NCI-H2029 (cell line): ENCODE measurements around the gene FRY.

Source experiments
- DNase-seq: peaks from one replicate; lab custom pipeline; 2025; lab: John Stamatoyannopoulos, UW

Gene FRY

DNA sequence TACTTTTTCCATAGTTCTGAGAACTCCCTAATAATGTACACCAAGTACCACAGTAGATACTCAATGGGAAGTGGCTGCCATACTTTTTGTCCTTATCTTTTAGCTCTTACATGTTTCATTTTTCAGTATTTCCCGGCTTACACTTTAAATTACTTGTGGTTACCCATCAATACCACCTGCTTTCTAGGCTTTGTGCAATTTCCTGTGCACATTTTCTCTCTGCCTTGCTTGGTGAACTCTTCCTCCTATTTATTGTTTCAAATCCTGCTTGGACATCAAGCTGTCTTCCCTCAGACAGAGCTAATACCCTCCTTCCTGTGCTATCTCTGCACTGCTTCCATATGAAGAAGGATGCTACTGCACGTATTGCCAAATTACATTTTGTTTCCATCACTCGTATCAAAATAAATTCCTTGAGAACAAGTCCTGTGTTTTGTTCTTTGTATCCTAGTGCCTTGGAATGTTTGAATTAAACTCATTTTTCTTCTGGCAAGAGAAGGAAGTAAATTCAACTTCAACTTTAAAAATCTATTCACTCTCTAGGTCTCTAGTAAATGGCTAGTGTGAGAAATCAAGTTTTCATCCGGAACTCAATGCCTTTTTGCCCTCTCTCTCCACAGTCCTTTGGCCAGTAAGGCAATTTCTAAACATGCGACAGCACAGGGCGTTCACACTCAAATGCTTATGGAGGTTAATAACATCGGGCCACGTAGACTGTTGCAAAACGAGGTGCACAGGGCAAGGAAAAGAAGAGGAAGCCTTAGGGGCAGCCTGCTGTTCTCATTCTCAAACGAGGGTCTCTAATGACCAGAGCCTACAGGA, 277.9 kb downstream of the FRY start:
- DNase-seq, result no peak

DNA sequence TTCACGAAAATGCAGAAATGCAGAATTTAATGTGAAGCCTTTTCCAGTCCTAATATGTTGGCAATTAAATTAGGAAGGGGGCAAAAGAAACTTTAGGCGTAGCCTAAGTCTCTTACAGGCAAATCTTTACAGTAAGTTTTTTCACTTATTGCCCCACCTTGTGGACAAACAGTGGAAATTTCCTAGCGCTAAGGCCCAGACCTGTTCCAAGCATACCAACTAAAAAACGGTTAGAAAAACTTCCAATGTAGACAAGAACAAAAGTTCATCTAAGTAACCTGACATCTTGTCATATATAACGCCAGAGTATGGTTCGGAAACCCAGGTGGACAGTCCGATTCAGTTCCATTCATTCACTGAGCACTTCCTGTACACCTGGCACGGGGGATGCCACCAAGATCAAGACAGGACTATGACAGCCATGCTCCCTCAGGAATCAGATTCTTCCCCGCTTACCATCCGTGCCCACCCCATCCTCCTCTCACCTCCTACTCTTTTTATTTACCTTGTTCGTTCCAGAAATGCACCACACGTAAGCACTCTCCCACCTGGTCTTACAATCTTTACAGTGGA, 278.6 kb downstream of the FRY start:
- no peak for DNase-seq

DNA sequence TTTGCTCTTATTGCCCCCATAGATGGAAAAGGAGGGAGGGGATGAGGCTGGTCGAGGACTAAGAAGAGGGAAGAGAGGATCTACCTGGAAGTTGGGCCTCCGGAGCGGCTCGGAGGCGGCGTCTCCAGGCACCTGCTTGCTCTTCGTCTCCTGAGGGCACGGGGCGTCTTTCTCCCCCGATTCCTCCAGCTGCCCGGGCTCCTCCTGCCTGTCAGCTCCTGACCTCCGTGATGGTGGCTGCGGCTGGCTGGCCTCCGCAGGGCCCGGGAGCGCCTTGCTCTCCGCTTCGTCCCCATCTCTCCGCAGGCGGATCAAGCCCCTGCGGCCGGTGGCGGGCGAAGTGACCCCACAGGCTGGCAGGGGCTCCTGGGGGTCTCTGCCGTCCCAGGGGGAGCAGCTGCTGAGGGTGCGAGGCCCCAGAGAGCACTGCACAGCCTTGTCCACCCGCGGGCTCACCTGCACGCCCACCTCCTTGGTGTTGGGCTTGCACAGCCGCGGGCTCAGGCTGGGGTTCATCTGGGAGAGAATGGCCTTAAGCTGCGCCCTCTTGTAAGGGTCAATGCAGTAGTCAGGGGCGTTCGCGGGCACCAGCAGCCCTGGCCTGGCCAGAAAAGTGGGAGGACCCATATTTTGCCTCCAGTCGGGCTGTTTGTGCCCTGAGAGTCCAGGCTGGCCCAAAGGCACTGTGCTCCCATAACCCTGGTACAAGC, 279.8 kb downstream of the FRY start:
- DNase-seq, result no peak

DNA sequence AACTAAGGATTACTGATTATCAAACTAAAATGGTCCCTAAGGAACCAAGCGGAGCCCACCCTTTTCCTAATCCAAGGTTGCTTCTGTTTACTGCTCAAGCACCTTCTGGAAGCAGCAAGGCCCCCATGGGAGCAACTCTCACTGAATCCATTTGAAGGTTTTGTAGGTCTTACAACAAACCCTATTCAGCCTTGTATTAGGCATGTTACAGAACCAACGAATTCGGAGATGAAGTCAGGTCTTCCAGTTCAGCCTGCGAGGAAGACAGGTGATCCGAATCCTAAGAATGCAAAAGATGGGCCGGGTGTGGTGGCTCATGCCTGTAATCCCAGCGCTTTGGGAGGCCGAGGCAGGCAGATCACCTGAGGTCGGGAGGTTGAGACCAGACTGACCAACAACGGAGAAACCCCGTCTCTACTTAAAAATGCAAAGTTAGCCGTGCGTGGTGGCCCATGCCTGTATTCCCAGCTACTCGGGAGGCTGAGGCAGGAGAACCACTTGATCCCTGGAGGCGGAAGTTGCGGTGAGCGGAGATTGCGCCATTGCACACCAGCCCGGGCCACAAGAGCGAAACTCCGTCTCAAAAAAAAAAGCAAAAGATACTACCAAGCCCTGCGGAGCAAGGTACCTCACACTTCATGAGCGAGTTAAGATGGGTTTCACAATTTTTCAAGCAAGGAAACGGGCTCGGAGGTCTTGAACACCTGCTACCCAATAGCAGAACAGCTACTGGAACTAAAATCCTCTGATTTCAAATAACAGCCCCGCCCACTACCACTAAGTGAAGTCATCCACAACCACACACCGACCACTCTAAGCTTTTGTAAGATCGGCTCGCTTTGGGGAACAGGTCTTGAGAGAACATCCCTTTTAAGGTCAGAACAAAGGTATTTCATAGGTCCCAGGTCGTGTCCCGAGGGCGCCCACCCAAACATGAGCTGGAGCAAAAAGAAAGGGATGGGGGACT, 283.0 kb downstream of the FRY start:
- peak; percentile 38 for DNase-seq

DNA sequence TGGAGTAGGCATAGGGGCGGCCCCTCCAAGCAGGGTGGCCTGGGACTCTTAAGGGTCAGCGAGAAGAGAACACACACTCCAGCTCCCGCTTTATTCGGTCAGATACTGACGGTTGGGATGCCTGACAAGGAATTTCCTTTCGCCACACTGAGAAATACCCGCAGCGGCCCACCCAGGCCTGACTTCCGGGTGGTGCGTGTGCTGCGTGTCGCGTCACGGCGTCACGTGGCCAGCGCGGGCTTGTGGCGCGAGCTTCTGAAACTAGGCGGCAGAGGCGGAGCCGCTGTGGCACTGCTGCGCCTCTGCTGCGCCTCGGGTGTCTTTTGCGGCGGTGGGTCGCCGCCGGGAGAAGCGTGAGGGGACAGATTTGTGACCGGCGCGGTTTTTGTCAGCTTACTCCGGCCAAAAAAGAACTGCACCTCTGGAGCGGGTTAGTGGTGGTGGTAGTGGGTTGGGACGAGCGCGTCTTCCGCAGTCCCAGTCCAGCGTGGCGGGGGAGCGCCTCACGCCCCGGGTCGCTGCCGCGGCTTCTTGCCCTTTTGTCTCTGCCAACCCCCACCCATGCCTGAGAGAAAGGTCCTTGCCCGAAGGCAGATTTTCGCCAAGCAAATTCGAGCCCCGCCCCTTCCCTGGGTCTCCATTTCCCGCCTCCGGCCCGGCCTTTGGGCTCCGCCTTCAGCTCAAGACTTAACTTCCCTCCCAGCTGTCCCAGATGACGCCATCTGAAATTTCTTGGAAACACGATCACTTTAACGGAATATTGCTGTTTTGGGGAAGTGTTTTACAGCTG, 283.9 kb downstream of the FRY start, which contains the start of the genes BRCA2 and ZAR1L:
Gene BRCA2 (plus strand): TSS at position 271 of the 790 bp plus-strand sequence. CDS start 953 bp downstream, outside the sequence.
Gene ZAR1L (minus strand): TSS at position 126 of the 790 bp plus-strand sequence. CDS start 3,438 bp downstream, outside the sequence.
- peak; percentile 69 for DNase-seq

DNA sequence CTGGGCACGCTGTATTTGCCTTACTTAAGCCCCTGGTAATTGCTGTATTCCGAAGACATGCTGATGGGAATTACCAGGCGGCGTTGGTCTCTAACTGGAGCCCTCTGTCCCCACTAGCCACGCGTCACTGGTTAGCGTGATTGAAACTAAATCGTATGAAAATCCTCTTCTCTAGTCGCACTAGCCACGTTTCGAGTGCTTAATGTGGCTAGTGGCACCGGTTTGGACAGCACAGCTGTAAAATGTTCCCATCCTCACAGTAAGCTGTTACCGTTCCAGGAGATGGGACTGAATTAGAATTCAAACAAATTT, 284.4 kb downstream of the FRY start:
- DNase-seq, result no peak

DNA sequence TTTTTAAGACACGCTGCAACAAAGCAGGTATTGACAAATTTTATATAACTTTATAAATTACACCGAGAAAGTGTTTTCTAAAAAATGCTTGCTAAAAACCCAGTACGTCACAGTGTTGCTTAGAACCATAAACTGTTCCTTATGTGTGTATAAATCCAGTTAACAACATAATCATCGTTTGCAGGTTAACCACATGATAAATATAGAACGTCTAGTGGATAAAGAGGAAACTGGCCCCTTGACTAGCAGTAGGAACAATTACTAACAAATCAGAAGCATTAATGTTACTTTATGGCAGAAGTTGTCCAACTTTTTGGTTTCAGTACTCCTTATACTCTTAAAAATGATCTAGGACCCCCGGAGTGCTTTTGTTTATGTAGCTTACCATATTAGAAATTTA, 284.9 kb downstream of the FRY start:
- DNase-seq, result no peak

DNA sequence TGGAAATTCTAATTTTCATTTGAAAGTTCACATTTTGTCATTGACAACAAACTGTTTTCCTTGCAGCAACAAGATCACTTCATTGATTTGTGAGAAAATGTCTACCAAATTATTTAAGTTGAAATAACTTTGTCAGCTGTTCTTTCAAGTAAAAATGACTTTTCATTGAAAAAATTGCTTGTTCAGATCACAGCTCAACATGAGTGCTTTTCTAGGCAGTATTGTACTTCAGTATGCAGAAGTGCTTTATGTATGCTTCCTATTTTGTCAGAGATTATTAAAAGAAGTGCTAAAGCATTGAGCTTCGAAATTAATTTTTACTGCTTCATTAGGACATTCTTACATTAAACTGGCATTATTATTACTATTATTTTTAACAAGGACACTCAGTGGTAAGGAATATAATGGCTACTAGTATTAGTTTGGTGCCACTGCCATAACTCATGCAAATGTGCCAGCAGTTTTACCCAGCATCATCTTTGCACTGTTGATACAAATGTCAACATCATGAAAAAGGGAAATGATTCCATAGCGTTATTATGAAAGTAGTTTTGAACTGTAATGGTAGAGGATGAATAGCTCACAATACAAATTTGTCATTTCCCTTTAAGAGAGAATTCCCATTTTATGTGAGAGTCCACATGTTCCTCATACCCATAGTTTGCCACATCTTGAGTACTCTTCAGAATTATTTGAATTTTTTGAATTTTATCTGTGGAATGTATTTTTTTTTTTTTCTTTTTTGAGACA, 286.3 kb downstream of the FRY start:
- no peak for DNase-seq

DNA sequence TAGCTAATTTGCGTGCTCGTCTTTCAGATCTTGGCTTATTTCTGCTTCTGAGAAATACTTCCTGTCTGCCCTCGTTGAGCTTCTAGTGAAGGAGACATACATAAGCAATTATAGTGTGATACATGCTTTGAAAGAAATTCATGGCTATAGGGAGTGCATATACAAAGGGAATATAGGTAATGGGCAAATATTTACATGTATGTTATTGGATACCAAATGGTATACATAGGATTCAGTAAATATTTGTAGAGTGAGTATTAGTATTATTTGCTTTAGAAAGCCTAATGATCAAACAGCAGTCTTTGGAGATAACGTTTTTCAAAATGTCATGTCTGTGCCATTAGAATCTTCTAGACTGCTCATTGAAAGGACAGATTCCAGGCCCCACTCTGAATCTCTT, 289.0 kb downstream of the FRY start:
- no peak for DNase-seq

DNA sequence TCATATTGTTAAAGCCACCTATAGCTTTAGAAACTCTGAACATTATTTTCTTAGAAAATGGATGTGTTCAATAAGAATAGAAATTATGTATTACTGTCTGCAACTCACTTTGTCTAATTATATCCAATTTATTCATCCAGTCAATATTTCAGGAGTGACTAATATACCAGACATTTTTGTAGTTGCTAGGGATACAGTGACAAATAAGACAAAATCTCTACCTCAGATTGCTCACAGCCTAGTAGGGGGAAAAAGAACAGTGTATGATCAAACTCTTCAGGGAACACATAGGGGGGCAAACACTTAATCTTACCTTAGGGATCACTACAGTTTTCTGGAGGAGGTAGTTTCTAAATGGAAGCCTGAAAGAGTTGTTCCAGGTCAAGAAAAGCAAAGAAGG, 292.3 kb downstream of the FRY start:
- no peak for DNase-seq

DNA sequence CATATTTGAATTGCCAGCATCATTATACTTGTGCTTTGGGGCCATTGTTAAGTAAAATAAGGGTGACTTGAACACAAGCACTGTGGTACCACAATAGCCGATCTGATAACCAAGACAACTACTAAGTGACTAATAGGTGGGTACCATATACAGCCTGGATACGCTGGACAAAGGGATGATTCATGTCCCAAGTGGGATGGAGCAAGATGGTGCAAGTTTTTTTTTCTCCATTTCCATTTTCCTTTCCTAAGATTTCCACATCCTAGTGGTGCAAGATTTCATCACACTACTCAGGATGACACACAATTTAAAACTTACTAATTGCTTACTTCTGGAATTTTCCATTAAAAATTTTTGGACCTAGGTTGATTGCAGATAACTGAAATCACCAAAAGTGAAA, 298.9 kb downstream of the FRY start:
- DNase-seq, result no peak

DNA sequence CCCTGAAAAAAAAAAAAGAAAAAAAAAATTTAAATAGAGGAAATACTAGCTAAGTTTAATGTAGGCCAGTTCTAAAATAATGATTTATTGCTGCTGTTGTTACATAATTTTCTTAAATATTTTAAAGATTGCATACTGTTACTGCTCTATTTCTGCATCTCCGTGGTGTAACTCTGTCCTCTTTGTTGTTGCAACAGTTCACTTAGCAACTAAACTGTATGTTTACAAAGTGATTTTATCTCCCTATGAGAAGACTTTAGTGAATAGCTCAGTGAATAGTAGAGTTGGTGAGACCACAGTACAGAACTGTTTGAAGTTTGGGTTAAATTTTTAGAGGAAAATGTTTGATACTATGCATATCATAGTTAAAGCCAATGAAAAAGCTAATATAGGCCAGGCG, 303.1 kb downstream of the FRY start:
- no peak for DNase-seq

DNA sequence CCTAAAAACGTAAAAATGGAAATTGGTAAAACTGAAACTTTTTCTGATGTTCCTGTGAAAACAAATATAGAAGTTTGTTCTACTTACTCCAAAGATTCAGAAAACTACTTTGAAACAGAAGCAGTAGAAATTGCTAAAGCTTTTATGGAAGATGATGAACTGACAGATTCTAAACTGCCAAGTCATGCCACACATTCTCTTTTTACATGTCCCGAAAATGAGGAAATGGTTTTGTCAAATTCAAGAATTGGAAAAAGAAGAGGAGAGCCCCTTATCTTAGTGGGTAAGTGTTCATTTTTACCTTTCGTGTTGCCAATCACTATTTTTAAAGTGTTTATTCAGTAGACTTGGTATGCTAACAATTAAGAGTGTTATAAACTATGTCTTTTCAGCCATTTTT, 309.3 kb downstream of the FRY start:
- DNase-seq, result no peak

DNA sequence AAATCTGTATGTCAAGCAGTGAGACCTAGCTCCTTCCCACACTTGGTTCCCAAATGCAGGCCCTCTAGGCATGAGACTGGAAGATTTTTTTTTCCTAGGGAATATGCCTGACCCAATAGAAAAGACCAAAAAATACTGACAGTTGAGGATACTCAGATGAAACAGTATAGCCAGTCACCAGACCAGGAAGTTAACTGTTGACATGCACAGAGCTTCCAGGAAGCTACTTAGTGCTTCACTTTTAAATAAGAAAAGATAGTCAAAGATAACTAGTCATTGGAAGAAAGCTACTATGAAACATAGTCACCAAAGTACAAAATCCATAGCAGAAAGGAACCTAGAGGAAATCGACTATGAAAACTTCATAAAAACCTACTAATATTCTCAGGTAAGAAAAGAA, 316.1 kb downstream of the FRY start:
- no peak for DNase-seq
